ENCODE results near the gene FBXO40.

Gene FBXO40

GRCh38 chr3:121663171-121663847 is 70.1 kb downstream of the FBXO40 start:
- DNase-seq (ENCODE audit: low read depth, low spot score), result no peak

GRCh38 chr3:121665488-121665887 is 72.3 kb downstream of the FBXO40 start:
- no peak for DNase-seq (ENCODE audit: low read depth, low spot score)

GRCh38 chr3:121667333-121667732 is 74.2 kb downstream of the FBXO40 start:
- no peak for DNase-seq (ENCODE audit: low read depth, low spot score)

GRCh38 chr3:121670676-121671075 is 77.5 kb downstream of the FBXO40 start:
- no peak for DNase-seq (ENCODE audit: low read depth, low spot score)

GRCh38 chr3:121677141-121677540 is 84.0 kb downstream of the FBXO40 start:
- no peak for DNase-seq (ENCODE audit: low read depth, low spot score)
